Stimulated activated naive CD8-positive, alpha-beta T cell treated with anti-CD3 and anti-CD28 coated beads, Interleukin-15, Interleukin-2, amounts not matched to agents 100 ng/mL and 50 ng/mL, for 24 hours (primary cell): ENCODE data around the gene CBX6.
A peak's percentile ranks its signal among the peaks of the same experiment; 100 is the strongest.

Experiments
- H3K27ac Mint-ChIP-seq: one replicate; pipeline ENCODE4 v1.8.0; 2021; ENCODE audit warnings: mild to moderate bottlenecking, mixed read lengths
- H3K27me3 Mint-ChIP-seq: one replicate; pipeline ENCODE4 v1.8.0; 2021; ENCODE audit warnings: mixed read lengths
- H3K36me3 Mint-ChIP-seq: one replicate; pipeline ENCODE4 v1.8.0; 2021; ENCODE audit warnings: low read depth, mixed read lengths
- H3K4me1 Mint-ChIP-seq: one replicate; pipeline ENCODE4 v1.8.0; 2021; ENCODE audit warnings: low read depth, mixed read lengths
- H3K4me3 Mint-ChIP-seq: one replicate; pipeline ENCODE4 v1.8.0; 2021; ENCODE audit warnings: mild to moderate bottlenecking, mixed read lengths
- H3K9me3 Mint-ChIP-seq: one replicate; pipeline ENCODE4 v1.8.0; 2021; ENCODE audit warnings: mixed read lengths

Gene CBX6

DNA sequence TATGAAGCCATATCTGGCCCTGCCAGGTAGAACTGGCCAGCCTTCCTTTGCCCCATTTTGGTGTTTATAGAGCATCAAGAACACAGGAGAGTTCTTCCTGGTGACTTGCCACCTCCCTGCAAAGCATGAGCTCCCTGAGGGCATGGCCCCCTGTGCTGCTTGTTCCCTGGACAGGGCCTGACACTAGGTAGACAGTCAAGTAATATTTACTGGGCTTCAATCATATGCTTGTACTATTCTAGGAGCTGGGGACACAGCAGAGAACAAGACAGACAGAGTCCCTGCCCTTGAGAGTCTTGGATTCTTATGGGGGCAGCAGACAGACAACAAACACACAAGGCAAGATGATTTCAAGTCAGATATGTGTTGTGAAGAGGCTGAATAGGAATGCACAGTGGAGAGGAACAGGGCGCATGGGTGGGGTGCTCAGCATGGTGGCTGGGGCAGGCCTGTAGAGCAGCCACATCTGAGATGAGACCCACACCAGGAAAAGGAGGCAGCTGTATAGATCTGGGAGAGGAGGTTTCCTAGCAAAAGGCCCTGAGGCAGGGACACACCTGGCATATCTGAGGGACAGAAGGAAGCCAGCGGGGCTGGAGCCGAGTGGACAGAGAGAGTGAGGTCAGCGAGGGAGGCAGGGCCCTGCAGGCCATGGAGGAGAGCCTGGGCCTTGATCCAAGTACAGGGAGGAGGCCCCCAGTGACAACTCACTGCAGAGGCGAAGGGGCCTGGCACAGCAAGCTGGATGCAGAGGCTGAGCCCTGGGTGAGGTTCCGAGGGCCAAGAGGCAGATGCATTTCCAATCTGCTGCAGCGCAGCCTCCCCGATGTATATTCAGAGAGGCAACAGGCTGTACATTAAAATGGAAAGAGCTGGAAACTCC, 10.2 kb upstream of the CBX6 start:
- Mint-ChIP-seq H3K27me3 (peaks cover 6% of the 10 kb centered on the region), H3K4me3 (no peak overlapping the region), H3K9me3 (no peaks in the 10 kb centered on the region), H3K36me3 (no peaks in the 10 kb centered on the region), H3K27ac (no peak overlapping the region), H3K4me1 (peaks cover 24% of the 10 kb centered on the region)

DNA sequence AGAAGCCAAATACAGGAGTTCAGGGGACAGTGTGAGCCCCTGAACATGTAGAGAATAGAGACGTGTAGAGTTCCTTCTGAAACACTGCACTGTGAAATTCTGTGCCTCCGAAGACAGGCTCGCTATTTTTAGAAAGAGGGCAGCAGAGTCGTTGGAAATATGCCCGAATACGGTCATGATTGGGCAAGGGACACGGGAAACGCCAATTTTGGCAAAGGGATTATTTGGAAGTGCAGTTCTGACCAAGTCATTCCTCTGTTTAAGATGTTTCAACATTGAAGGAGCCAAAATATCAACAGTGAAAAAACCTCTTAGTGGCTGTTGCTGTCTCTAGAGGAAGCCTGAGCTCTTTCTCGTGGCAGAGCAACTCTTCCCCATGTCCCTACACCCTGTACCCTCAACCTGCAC, 9.5 kb upstream of the CBX6 start:
- H3K27ac Mint-ChIP-seq: no peak overlapping the region
- peaks cover 20% of the 10 kb centered on the region for H3K4me1 Mint-ChIP-seq
- H3K36me3 Mint-ChIP-seq: no peaks in the 10 kb centered on the region
- H3K27me3 Mint-ChIP-seq: peaks cover 6% of the 10 kb centered on the region
- H3K9me3 Mint-ChIP-seq: no peaks in the 10 kb centered on the region
- H3K4me3 Mint-ChIP-seq: no peak overlapping the region

- H3K9me3 Mint-ChIP-seq: no peaks in the 10 kb centered on the region
- no peaks in the 10 kb centered on the region for H3K36me3 Mint-ChIP-seq
- no peak overlapping the region for H3K4me3 Mint-ChIP-seq
- no peak overlapping the region for H3K27ac Mint-ChIP-seq
- peaks cover 20% of the 10 kb centered on the region for H3K4me1 Mint-ChIP-seq
- H3K27me3 Mint-ChIP-seq: peaks cover 6% of the 10 kb centered on the region
Measured at GRCh38 chr22:38879961-38880360, 7.9 kb upstream of the CBX6 start.

GRCh38 chr22:38879108-38879729, 7.2 kb upstream of the CBX6 start:
- H3K4me3 Mint-ChIP-seq: no peak overlapping the region
- H3K36me3 Mint-ChIP-seq: no peaks in the 10 kb centered on the region
- H3K9me3 Mint-ChIP-seq: no peaks in the 10 kb centered on the region
- no peak overlapping the region for H3K27ac Mint-ChIP-seq
- H3K27me3 Mint-ChIP-seq: peaks cover 6% of the 10 kb centered on the region
- peaks cover 27% of the 10 kb centered on the region for H3K4me1 Mint-ChIP-seq

DNA sequence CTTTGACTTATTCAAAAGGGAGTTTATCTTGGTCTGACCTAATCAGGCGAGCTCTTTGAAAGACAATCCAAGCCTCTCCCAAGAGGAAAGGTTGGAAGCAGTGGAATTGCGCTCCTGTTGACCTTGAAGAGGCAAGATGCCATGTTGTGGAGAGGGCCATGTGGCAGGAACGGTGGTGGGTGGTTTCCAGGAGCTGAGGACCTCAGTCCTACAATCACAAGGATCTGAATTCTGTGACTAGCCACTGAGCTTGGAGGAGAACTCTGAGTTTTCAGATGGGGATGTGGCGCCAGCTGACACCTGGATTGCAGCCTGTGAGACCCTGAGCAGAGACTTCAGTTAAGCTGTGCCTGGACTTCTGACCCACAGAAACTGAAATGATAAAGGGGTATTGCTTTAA, 6.0 kb upstream of the CBX6 start:
- no peaks in the 10 kb centered on the region for H3K9me3 Mint-ChIP-seq
- H3K36me3 Mint-ChIP-seq: no peaks in the 10 kb centered on the region
- peaks cover 33% of the 10 kb centered on the region for H3K4me1 Mint-ChIP-seq
- no peak overlapping the region for H3K27ac Mint-ChIP-seq
- H3K4me3 Mint-ChIP-seq: no peak overlapping the region
- H3K27me3 Mint-ChIP-seq: peaks cover 6% of the 10 kb centered on the region

DNA sequence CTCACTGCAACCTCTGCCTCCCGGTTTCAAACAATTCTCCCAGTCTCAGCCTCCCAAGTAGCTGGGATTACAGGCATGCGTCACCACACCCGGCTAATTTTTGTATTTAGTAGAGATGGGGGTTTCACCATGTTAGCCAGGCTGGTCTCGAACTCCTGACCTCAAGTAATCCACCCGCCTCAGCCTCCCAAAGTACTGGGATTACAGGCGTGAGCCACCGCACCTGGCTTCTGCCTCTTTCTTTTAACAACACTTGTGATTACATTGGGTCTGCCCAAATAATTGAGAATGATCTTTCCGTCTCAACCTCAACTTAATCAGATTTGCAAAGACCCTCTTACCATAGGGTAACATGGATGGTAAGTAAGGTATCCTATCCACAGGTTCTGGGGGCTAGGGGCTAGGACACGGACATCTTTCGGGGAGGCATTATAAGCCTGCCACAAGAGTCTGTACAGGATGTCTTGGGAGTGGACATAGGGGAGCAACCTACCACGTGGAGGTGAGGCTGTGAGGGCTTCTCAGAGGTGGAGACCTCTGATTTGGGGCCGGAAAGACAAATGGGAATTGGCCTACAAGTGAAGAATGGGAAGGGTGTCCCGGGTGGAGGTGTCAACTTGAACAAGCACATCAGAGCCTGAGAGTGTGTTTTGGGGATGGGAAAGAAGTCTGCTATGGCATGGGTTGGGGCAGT, 2.7 kb upstream of the CBX6 start:
- no peak overlapping the region for H3K4me3 Mint-ChIP-seq
- no peaks in the 10 kb centered on the region for H3K9me3 Mint-ChIP-seq
- H3K36me3 Mint-ChIP-seq: peaks cover 15% of the 10 kb centered on the region
- peaks cover 4% of the 10 kb centered on the region for H3K27me3 Mint-ChIP-seq
- peak overlapping the region; percentile 71 for H3K27ac Mint-ChIP-seq
- peaks cover 44% of the 10 kb centered on the region for H3K4me1 Mint-ChIP-seq

- Mint-ChIP-seq H3K27me3 (peaks cover 4% of the 10 kb centered on the region), H3K9me3 (no peaks in the 10 kb centered on the region), H3K4me3 (peak overlapping the region; percentile 87), H3K36me3 (peaks cover 23% of the 10 kb centered on the region), H3K4me1 (peaks cover 54% of the 10 kb centered on the region), H3K27ac (peak overlapping the region; percentile 71)
Measured at GRCh38 chr22:38873469-38874411, 1.7 kb upstream of the CBX6 start.

GRCh38 chr22:38872831-38873248, 824 bp upstream of the CBX6 start:
- H3K9me3 Mint-ChIP-seq: no peaks in the 10 kb centered on the region
- H3K27ac Mint-ChIP-seq: peak overlapping the region; percentile 49
- H3K4me1 Mint-ChIP-seq: peaks cover 61% of the 10 kb centered on the region
- no peaks in the 10 kb centered on the region for H3K27me3 Mint-ChIP-seq
- peak overlapping the region; percentile 87 for H3K4me3 Mint-ChIP-seq
- peaks cover 31% of the 10 kb centered on the region for H3K36me3 Mint-ChIP-seq

DNA sequence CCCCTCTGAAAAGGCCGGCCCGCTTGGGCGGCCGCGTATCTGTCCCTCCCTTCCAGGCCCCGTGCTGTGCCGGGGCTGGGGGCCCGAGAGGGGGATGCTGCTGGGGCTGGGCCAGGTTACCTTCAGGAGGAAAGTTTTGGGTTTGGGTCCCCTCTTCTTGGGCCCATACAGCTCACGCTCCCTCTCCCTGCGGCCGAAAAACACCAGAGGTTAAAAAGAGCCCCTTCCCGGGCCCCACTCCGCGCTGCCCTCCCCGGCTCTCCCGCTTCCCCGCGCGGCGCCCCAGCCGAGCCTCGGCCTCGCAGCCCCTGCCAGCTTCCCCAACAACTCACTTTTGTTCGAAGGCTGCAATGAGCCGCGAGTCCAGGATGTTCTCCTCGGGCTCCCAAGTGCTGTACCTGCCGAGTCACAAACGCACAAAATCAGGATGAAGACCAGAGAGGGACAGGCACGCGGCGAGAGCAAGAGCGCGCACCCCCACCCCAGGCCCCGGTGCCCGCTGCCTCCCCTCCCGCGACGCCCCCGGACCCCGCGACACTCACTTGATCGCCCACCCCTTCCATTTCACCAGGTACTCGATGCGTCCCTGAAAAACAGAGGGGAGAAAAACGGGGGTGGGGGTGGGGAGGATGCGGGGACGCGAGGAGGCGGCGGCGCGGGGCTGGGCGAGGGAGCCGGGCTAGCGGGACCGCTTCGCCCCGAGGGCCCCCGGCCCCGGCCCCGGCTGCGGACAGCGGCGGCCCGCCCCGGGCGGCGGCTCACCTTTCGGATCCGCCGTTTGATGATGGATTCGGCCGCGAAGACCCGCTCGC, 450 bp downstream of the CBX6 start:
- no peaks in the 10 kb centered on the region for H3K9me3 Mint-ChIP-seq
- H3K4me1 Mint-ChIP-seq: peaks cover 61% of the 10 kb centered on the region
- peak overlapping the region; percentile 90 for H3K27ac Mint-ChIP-seq
- peaks cover 39% of the 10 kb centered on the region for H3K36me3 Mint-ChIP-seq
- peak overlapping the region; percentile 87 for H3K4me3 Mint-ChIP-seq
- no peaks in the 10 kb centered on the region for H3K27me3 Mint-ChIP-seq

- Mint-ChIP-seq H3K9me3 (no peaks in the 10 kb centered on the region), H3K27ac (peak overlapping the region; percentile 90)
Measured at GRCh38 chr22:38870791-38871359, 1.1 kb downstream of the CBX6 start.

DNA sequence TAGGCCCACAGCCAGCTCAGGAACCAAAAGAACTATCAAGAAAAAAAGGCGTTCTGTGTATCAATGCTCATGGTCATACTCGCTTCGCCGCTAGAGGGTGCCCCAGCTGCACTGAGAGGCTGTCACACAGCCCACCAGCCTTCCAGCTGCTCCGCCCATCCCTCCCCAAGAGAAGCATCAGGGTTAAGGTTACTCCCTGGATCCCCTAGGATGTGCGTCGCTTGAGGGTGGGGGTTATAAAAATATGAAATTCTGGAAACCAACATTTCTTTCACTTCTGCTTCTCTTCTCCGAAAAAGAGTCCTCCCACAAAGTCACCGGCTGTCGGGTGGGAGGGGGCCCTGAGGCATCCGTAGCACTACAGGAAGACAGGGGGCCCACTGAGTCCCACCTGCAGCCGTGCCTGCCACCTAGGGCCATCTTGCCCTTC, 1.7 kb downstream of the CBX6 start:
- H3K27me3 Mint-ChIP-seq: no peaks in the 10 kb centered on the region
- peak overlapping the region; percentile 90 for H3K27ac Mint-ChIP-seq
- peaks cover 39% of the 10 kb centered on the region for H3K36me3 Mint-ChIP-seq
- no peaks in the 10 kb centered on the region for H3K9me3 Mint-ChIP-seq
- peaks cover 63% of the 10 kb centered on the region for H3K4me1 Mint-ChIP-seq
- H3K4me3 Mint-ChIP-seq: peak overlapping the region; percentile 87

More at GRCh38 chr22:38870791-38871359, 1.1 kb downstream of the CBX6 start:
- Mint-ChIP-seq H3K4me1 (peaks cover 61% of the 10 kb centered on the region), H3K27me3 (no peaks in the 10 kb centered on the region), H3K4me3 (peak overlapping the region; percentile 87), H3K36me3 (peaks cover 39% of the 10 kb centered on the region)

DNA sequence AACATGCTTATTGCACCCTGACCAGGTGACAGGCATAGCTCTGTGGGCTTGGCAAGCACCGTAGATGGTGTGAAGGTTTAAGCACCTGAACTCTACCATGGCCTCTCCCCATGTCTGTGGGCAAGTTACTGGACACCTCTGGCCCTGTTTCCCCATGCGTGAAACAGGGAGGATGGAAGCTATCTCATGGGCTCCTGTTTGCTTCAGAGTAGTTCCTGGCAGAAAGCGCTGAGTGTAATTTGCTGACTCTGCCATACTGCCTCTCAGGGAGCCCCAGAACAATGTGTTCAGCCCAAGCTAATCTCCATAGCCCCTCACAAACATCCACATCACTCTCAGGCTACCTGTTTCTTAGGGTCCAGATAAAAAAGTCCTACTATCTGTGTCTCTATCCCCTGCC, 2.4 kb downstream of the CBX6 start:
- Mint-ChIP-seq H3K27ac (no peak overlapping the region), H3K27me3 (no peaks in the 10 kb centered on the region), H3K4me3 (peak overlapping the region; percentile 87), H3K9me3 (no peaks in the 10 kb centered on the region), H3K4me1 (peaks cover 57% of the 10 kb centered on the region), H3K36me3 (peaks cover 39% of the 10 kb centered on the region)

DNA sequence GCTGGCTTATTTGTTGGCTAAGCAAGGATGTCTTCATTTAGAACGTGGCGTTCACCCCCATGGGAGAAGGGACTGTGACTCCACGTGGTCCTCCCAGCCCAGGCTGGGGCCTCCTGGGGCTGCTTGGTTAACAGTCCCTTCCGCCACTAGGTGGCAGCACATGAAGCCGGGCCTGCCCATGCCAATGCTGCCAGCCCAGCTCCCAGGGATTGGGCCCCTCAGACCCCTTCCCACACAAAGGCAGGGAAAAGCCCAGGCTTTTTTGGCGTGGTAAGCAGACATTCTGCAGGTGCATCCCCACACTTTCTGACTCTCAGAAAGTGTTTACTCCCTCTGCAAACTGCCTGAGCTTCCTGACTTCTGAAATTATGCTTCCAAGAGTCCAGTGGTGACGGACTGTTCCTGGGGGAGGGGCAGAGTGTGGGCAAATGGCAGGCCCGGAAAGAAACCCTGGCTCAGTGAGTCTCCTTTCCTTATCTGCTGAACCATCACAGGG, 3.1 kb downstream of the CBX6 start:
- Mint-ChIP-seq H3K9me3 (no peaks in the 10 kb centered on the region), H3K36me3 (peaks cover 39% of the 10 kb centered on the region), H3K27me3 (no peaks in the 10 kb centered on the region), H3K4me3 (peak overlapping the region; percentile 61), H3K4me1 (peaks cover 53% of the 10 kb centered on the region), H3K27ac (peak overlapping the region; percentile 89)
